Urinary bladder (tissue), 4 donors: ENCODE data around the gene DENND1A. TPM values are rescaled to one million over a fixed set of nuclear protein-coding genes. Genes with fewer than 3 reads are reported as not detected.
"Not testable (repeated sequence)": the region's sequence is repeated elsewhere in the genome, so short reads cannot be mapped to it uniquely, and the experiment has no call there.

Source experiments
- DNase-seq: peaks from one replicate; pipeline ENCODE4 v3.0.0-alpha.2; 2015; ENCODE audit errors: extremely low spot score
- H3K27ac ChIP-seq: one replicate; pipeline ENCODE4 v1.5.1; 2013; ENCODE audit warnings: low read depth, mild to moderate bottlenecking, moderate library complexity
- H3K36me3 ChIP-seq: one replicate; pipeline ENCODE4 v1.6.1; 2013; ENCODE audit warnings: mild to moderate bottlenecking, moderate library complexity; ENCODE audit not compliant: insufficient read depth
- H3K4me1 ChIP-seq: one replicate; pipeline ENCODE4 v1.6.1; 2013; ENCODE audit warnings: mild to moderate bottlenecking, moderate library complexity; ENCODE audit not compliant: insufficient read depth
- H3K4me3 ChIP-seq: one replicate; pipeline ENCODE4 v1.5.1; 2013; ENCODE audit warnings: low read depth, low read length
- WGBS: extraction: QIAGEN DNeasy Blood & Tissue Kit; methylation state at CpG from one replicate; pipeline ENCODE4 v1.1.7; 2013; 5-methylcytosine and 5-hydroxymethylcytosine counted together
- polyA plus RNA-seq: library from polyadenylated mRNA; stranded (reverse); fragments of 200-250 nt; gene quantifications from one replicate; pipeline ENCODE4 v1.2.3, GENCODE V29; 2013
- total RNA-seq: library from RNA; depleted of rRNA; stranded (reverse); fragments of >200 nt; gene quantifications from one replicate; pipeline ENCODE4 v1.2.3, GENCODE V29; 2014
- donor health status: healthy with polysubstance abuse.
- donor health status: healthy.

DENND1A gene
- total and polyA plus RNA-seq, 2 donors, result 14.8 to 20.2 TPM

GRCh38 chr9:123441769-123442168 lies 488.2 kb downstream of the DENND1A start:
- H3K4me3 ChIP-seq, result no peak overlapping the region
- no peaks in the 10 kb centered on the region for H3K4me1 ChIP-seq
- H3K27ac ChIP-seq, result no peak overlapping the region
- H3K36me3 ChIP-seq, result no peaks in the 10 kb centered on the region
- no peak for DNase-seq

GRCh38 chr9:123440256-123440655 lies 489.7 kb downstream of the DENND1A start:
- WGBS, result 94% methylated on average over 11 of the region's 11 CpGs
- no peak for DNase-seq
- no peak overlapping the region for H3K27ac ChIP-seq
- H3K36me3 ChIP-seq, result no peaks in the 10 kb centered on the region
- no peaks in the 10 kb centered on the region for H3K4me1 ChIP-seq
- no peak overlapping the region for H3K4me3 ChIP-seq

- no peaks in the 10 kb centered on the region for H3K36me3 ChIP-seq
- H3K4me3 ChIP-seq, result no peak overlapping the region
- no peak overlapping the region for H3K27ac ChIP-seq
- 75% methylated on average over 4 of the region's 4 CpGs for WGBS
- no peak for DNase-seq
- no peaks in the 10 kb centered on the region for H3K4me1 ChIP-seq
Observed at GRCh38 chr9:123438821-123439220, 491.1 kb downstream of the DENND1A start.

GRCh38 chr9:123438321-123438720 lies 491.6 kb downstream of the DENND1A start:
- no peak overlapping the region for H3K4me3 ChIP-seq
- H3K4me1 ChIP-seq, result no peaks in the 10 kb centered on the region
- no peak for DNase-seq
- H3K36me3 ChIP-seq, result no peaks in the 10 kb centered on the region
- H3K27ac ChIP-seq, result no peak overlapping the region
- 73% methylated on average over 8 of the region's 8 CpGs for WGBS

- Histone ChIP-seq H3K4me1 (no peaks in the 10 kb centered on the region), H3K4me3 (no peak overlapping the region), H3K36me3 (peaks cover 2% of the 10 kb centered on the region), H3K27ac (no peak overlapping the region)
- WGBS, result 97% methylated on average over 8 of the region's 8 CpGs
- no peak for DNase-seq
Observed at GRCh38 chr9:123437201-123437600, 492.7 kb downstream of the DENND1A start.

GRCh38 chr9:123435471-123435870 lies 494.5 kb downstream of the DENND1A start:
- no peak overlapping the region for H3K4me3 ChIP-seq
- H3K27ac ChIP-seq, result no peak overlapping the region
- DNase-seq, result no peak
- 90% methylated on average over 2 of the region's 2 CpGs for WGBS
- no peaks in the 10 kb centered on the region for H3K4me1 ChIP-seq
- peaks cover 2% of the 10 kb centered on the region for H3K36me3 ChIP-seq

GRCh38 chr9:123434619-123435240 lies 495.2 kb downstream of the DENND1A start:
- no peak for DNase-seq
- Histone ChIP-seq H3K36me3 (peaks cover 2% of the 10 kb centered on the region), H3K27ac (no peak overlapping the region), H3K4me3 (no peak overlapping the region), H3K4me1 (no peaks in the 10 kb centered on the region)
- 94% methylated on average over 9 of the region's 9 CpGs for WGBS

GRCh38 chr9:123432331-123433236 lies 497.3 kb downstream of the DENND1A start:
- no peak overlapping the region for H3K4me3 ChIP-seq
- DNase-seq, result no peak
- WGBS, result 96% methylated on average over 22 of the region's 22 CpGs
- H3K27ac ChIP-seq, result no peak overlapping the region
- no peaks in the 10 kb centered on the region for H3K4me1 ChIP-seq
- peaks cover 2% of the 10 kb centered on the region for H3K36me3 ChIP-seq

- Histone ChIP-seq H3K27ac (no peak overlapping the region), H3K4me3 (no peak overlapping the region), H3K4me1 (no peaks in the 10 kb centered on the region), H3K36me3 (peaks cover 2% of the 10 kb centered on the region)
- DNase-seq, result no peak
- 88% methylated on average over 2 of the region's 2 CpGs for WGBS
Observed at GRCh38 chr9:123431581-123431980, 498.3 kb downstream of the DENND1A start.

GRCh38 chr9:123428450-123428849 lies 501.5 kb downstream of the DENND1A start:
- DNase-seq, H3K4me3 ChIP-seq, H3K4me1 ChIP-seq, H3K36me3 ChIP-seq, H3K27ac ChIP-seq: not testable (repeated sequence)
- whole genome bisulfite sequencing, result 53% methylated on average over 1 of the region's 1 CpG

GRCh38 chr9:123426406-123426805 lies 503.5 kb downstream of the DENND1A start:
- H3K4me3 ChIP-seq, result no peak overlapping the region
- WGBS, result 85% methylated on average over 2 of the region's 2 CpGs
- no peaks in the 10 kb centered on the region for H3K36me3 ChIP-seq
- DNase-seq, result no peak
- H3K27ac ChIP-seq, result no peak overlapping the region
- H3K4me1 ChIP-seq, result no peaks in the 10 kb centered on the region

- Histone ChIP-seq H3K4me1 (no peaks in the 10 kb centered on the region), H3K36me3 (no peaks in the 10 kb centered on the region), H3K4me3 (no peak overlapping the region), H3K27ac (no peak overlapping the region)
- 85% methylated on average over 6 of the region's 6 CpGs for WGBS
- no peak for DNase-seq
Observed at GRCh38 chr9:123425836-123426365, 504.0 kb downstream of the DENND1A start.

- 90% methylated on average over 20 of the region's 20 CpGs for WGBS
- Histone ChIP-seq H3K4me1 (no peaks in the 10 kb centered on the region), H3K4me3 (no peak overlapping the region), H3K36me3 (no peaks in the 10 kb centered on the region), H3K27ac (no peak overlapping the region)
- DNase-seq, result no peak
Observed at GRCh38 chr9:123425261-123425821, 504.6 kb downstream of the DENND1A start.
